ENCODE data around the gene C6. TPM values are rescaled to one million over a fixed set of nuclear protein-coding genes. Genes with fewer than 3 reads are reported as not detected.

The C6 gene
- total RNA-seq, 1 experiment from 2014 or later: not detected

- Histone ChIP-seq H3K4me1 (no peaks in the 10 kb centered on the region), H3K27me3 (replicated peaks; ENCODE audit: control insufficient read depth, insufficient read depth, low read length) (no peaks in the 10 kb centered on the region), H3K36me3 (ENCODE audit: control insufficient read depth, insufficient read depth, low read length) (no peaks in the 10 kb centered on the region), H3K4me3 (ENCODE audit: low read depth, low read length) (no peak overlapping the region), H3K9me3 (no peaks in the 10 kb centered on the region)
- no peaks in the 10 kb centered on the region for H3K9me3 Mint-ChIP-seq (ENCODE audit: unreplicated experiment)
- no TSS peak for BruUV-seq (replicated peaks)
- peaks cover under 1% of the 10 kb centered on the region for H3K27me3 Mint-ChIP-seq (ENCODE audit: insufficient read depth, unreplicated experiment)
- no peak for DNase-seq
- ChIA-PET CTCF (no interaction called here), POLR2A (no interaction called here)
- TF ChIP-seq CTCF (IDR thresholded peaks at IDR 0.05; ENCODE audit: insufficient read depth in 1 of 2, low read depth in 1 of 2, low read length in 1 of 2, severe bottlenecking in 1 of 2, unreplicated experiment in 1 of 2): no peak
- H3K27ac Mint-ChIP-seq (ENCODE audit: unreplicated experiment): no peak overlapping the region
- H3K36me3 Mint-ChIP-seq (ENCODE audit: insufficient read depth, unreplicated experiment): no peaks in the 10 kb centered on the region
- H3K4me1 Mint-ChIP-seq (ENCODE audit: low read depth, unreplicated experiment): no peaks in the 10 kb centered on the region
- no peak overlapping the region for H3K4me3 Mint-ChIP-seq (ENCODE audit: unreplicated experiment)
- intact Hi-C loops (cut with micrococcal nuclease; ENCODE audit: unreplicated experiment): no loop called here
Observed at GRCh38 chr5:41122459-41122858, 90.9 kb downstream of the C6 start.

- no TSS peak for BruUV-seq (replicated peaks)
- ChIA-PET CTCF (no interaction called here), POLR2A (no interaction called here)
- Mint-ChIP-seq H3K27me3 (ENCODE audit: insufficient read depth, unreplicated experiment) (peaks cover 3% of the 10 kb centered on the region), H3K4me3 (ENCODE audit: unreplicated experiment) (no peak overlapping the region), H3K27ac (ENCODE audit: unreplicated experiment) (no peak overlapping the region), H3K4me1 (ENCODE audit: low read depth, unreplicated experiment) (no peaks in the 10 kb centered on the region), H3K36me3 (ENCODE audit: insufficient read depth, unreplicated experiment) (no peaks in the 10 kb centered on the region), H3K9me3 (ENCODE audit: unreplicated experiment) (no peaks in the 10 kb centered on the region)
- no peak for DNase-seq
- no peaks in the 10 kb centered on the region for H3K4me1 ChIP-seq
- no peaks in the 10 kb centered on the region for H3K27me3 ChIP-seq (replicated peaks; ENCODE audit: control insufficient read depth, insufficient read depth, low read length)
- no peak for TF ChIP-seq CTCF (IDR thresholded peaks at IDR 0.05; ENCODE audit: insufficient read depth in 1 of 2, low read depth in 1 of 2, low read length in 1 of 2, severe bottlenecking in 1 of 2, unreplicated experiment in 1 of 2)
- intact Hi-C loops (cut with micrococcal nuclease; ENCODE audit: unreplicated experiment): no loop called here
- H3K9me3 ChIP-seq: no peaks in the 10 kb centered on the region
- no peaks in the 10 kb centered on the region for H3K36me3 ChIP-seq (ENCODE audit: control insufficient read depth, insufficient read depth, low read length)
- H3K4me3 ChIP-seq (ENCODE audit: low read depth, low read length): no peak overlapping the region
Observed at GRCh38 chr5:41120600-41120999, 92.7 kb downstream of the C6 start.

GRCh38 chr5:41118177-41118576 lies 95.2 kb downstream of the C6 start:
- no peak for DNase-seq
- BruUV-seq (replicated peaks): no TSS peak
- TF ChIP-seq CTCF (IDR thresholded peaks at IDR 0.05; ENCODE audit: insufficient read depth in 1 of 2, low read depth in 1 of 2, low read length in 1 of 2, severe bottlenecking in 1 of 2, unreplicated experiment in 1 of 2): no peak
- Histone ChIP-seq H3K4me3 (ENCODE audit: low read depth, low read length) (no peak overlapping the region), H3K4me1 (no peaks in the 10 kb centered on the region), H3K36me3 (ENCODE audit: control insufficient read depth, insufficient read depth, low read length) (no peaks in the 10 kb centered on the region), H3K9me3 (no peaks in the 10 kb centered on the region), H3K27me3 (replicated peaks; ENCODE audit: control insufficient read depth, insufficient read depth, low read length) (no peaks in the 10 kb centered on the region)
- Mint-ChIP-seq H3K4me3 (ENCODE audit: unreplicated experiment) (no peak overlapping the region), H3K27ac (ENCODE audit: unreplicated experiment) (no peak overlapping the region), H3K36me3 (ENCODE audit: insufficient read depth, unreplicated experiment) (no peaks in the 10 kb centered on the region), H3K27me3 (ENCODE audit: insufficient read depth, unreplicated experiment) (peaks cover 3% of the 10 kb centered on the region), H3K9me3 (ENCODE audit: unreplicated experiment) (no peaks in the 10 kb centered on the region), H3K4me1 (ENCODE audit: low read depth, unreplicated experiment) (no peaks in the 10 kb centered on the region)
- CTCF ChIA-PET: interaction anchor here (0.6 kb wide), 1 partner anchor 73 kb away, joined by 5 read pairs; no protein-coding TSS in a partner anchor
- intact Hi-C loops (cut with micrococcal nuclease; ENCODE audit: unreplicated experiment): loop anchor here (1.0 kb wide), 1 partner anchor 214 kb away; no protein-coding TSS in a partner anchor
- POLR2A ChIA-PET: no interaction called here

All from Caco-2 (cell line).